Iris pigment epithelial cell (primary cell): ENCODE measurements around the gene CD47.

ENCODE experiments used
- DNase-seq: peaks from one replicate; pipeline ENCODE4 v3.0.0-alpha.2; 2011; ENCODE audit warnings: low read depth

The CD47 gene

GRCh38 chr3:108051005-108051404 lies 39.8 kb downstream of the CD47 start:
- peak; percentile 89 for DNase-seq

- no peak for DNase-seq
Observed at GRCh38 chr3:108047987-108048386, 42.8 kb downstream of the CD47 start.

GRCh38 chr3:108046247-108046646 lies 44.6 kb downstream of the CD47 start:
- DNase-seq, result no peak

GRCh38 chr3:108044699-108045098 lies 46.1 kb downstream of the CD47 start:
- DNase-seq, result no peak

- DNase-seq, result no peak
Observed at GRCh38 chr3:108042300-108042699, 48.5 kb downstream of the CD47 start.

- DNase-seq, result no peak
Observed at GRCh38 chr3:108041253-108041652, 49.6 kb downstream of the CD47 start.

- no peak for DNase-seq
Observed at GRCh38 chr3:108037770-108038169, 53.1 kb downstream of the CD47 start.

- DNase-seq, result peak; percentile 54
Observed at GRCh38 chr3:108036984-108037741, 53.7 kb downstream of the CD47 start.

- DNase-seq, result no peak
Observed at GRCh38 chr3:108036401-108036800, 54.4 kb downstream of the CD47 start.

- DNase-seq, result peak; percentile 39
Observed at GRCh38 chr3:108035751-108036150, 55.1 kb downstream of the CD47 start.

GRCh38 chr3:108031895-108032294 lies 58.9 kb downstream of the CD47 start:
- DNase-seq, result peak; percentile 45

GRCh38 chr3:108030960-108031359 lies 59.9 kb downstream of the CD47 start:
- no peak for DNase-seq

GRCh38 chr3:108029466-108029865 lies 61.4 kb downstream of the CD47 start:
- no peak for DNase-seq

- DNase-seq, result no peak
Observed at GRCh38 chr3:108028896-108029295, 61.9 kb downstream of the CD47 start.

- DNase-seq, result no peak
Observed at GRCh38 chr3:108025177-108025576, 65.7 kb downstream of the CD47 start.

GRCh38 chr3:108024146-108024850 lies 66.5 kb downstream of the CD47 start:
- DNase-seq, result peak; percentile 29

GRCh38 chr3:108022256-108023150 lies 68.3 kb downstream of the CD47 start:
- DNase-seq, result peak; percentile 63

GRCh38 chr3:108021533-108021932 lies 69.3 kb downstream of the CD47 start:
- no peak for DNase-seq

- no peak for DNase-seq
Observed at GRCh38 chr3:108021131-108021530, 69.7 kb downstream of the CD47 start.

- DNase-seq, result no peak
Observed at GRCh38 chr3:108018552-108018951, 72.3 kb downstream of the CD47 start.

- DNase-seq, result no peak
Observed at GRCh38 chr3:108017587-108017986, 73.2 kb downstream of the CD47 start.

- DNase-seq, result no peak
Observed at GRCh38 chr3:108014943-108015342, 75.9 kb downstream of the CD47 start.
